ENCODE measurements around the gene LOC128125822.

DNA sequence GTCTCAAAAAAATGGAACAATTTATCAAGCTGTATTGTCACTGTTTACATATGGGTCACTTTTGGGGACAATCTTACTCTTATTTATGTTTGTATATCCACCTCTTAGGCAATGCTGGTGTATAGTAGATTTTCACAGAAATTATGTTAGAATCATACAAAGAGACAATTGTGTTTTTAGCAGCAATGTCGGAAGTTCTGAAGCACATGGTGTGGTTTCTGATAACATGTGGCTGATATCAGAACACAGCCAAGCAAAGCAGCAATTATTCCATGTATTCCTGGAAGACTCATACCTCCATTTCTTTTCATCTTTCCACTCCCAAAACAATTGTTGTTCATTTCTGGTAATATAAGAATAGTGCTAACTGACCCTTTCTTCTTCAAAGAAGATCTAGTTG lies 17.5 kb upstream of the LOC128125822 start:
- TF ChIP-seq EZH2phosphoT487 (IDR thresholded peaks at IDR 0.05; ENCODE audit: low read depth, severe bottlenecking, unreplicated experiment) = no peak
- TF ChIP-seq, protein P1, sequence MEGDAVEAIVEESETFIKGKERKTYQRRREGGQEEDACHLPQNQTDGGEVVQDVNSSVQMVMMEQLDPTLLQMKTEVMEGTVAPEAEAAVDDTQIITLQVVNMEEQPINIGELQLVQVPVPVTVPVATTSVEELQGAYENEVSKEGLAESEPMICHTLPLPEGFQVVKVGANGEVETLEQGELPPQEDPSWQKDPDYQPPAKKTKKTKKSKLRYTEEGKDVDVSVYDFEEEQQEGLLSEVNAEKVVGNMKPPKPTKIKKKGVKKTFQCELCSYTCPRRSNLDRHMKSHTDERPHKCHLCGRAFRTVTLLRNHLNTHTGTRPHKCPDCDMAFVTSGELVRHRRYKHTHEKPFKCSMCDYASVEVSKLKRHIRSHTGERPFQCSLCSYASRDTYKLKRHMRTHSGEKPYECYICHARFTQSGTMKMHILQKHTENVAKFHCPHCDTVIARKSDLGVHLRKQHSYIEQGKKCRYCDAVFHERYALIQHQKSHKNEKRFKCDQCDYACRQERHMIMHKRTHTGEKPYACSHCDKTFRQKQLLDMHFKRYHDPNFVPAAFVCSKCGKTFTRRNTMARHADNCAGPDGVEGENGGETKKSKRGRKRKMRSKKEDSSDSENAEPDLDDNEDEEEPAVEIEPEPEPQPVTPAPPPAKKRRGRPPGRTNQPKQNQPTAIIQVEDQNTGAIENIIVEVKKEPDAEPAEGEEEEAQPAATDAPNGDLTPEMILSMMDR (IDR thresholded peaks at IDR 0.05; ENCODE audit: poor library complexity) = no peak
